ENCODE measurements around the gene PLA2G2F.

Gene PLA2G2F

GRCh38 chr1:20102875-20103274 is 36.2 kb upstream of the PLA2G2F start:
- TF ChIP-seq CTCF (IDR thresholded peaks at IDR 0.05) = no peak
- Histone ChIP-seq H3K36me3 (no peaks in the 10 kb centered on the region), H3K4me1 (ENCODE audit: control insufficient read depth in 1 of 2, insufficient read depth in 1 of 2, low read depth in 1 of 2, low read length in 1 of 2) (no peaks in the 10 kb centered on the region), H3K4me3 (ENCODE audit: low read depth in 1 of 2, low read length in 1 of 2) (no peak overlapping the region), H3K9me3 (no peaks in the 10 kb centered on the region), H3K27ac (no peak overlapping the region), H3K27me3 (peaks cover 17% of the 10 kb centered on the region)

GRCh38 chr1:20105856-20106255 is 33.3 kb upstream of the PLA2G2F start:
- H3K27me3 ChIP-seq = peaks cover 18% of the 10 kb centered on the region
- H3K9me3 ChIP-seq = no peaks in the 10 kb centered on the region
- no peak overlapping the region for H3K4me3 ChIP-seq (ENCODE audit: low read depth in 1 of 2, low read length in 1 of 2)
- H3K36me3 ChIP-seq = no peaks in the 10 kb centered on the region
- H3K27ac ChIP-seq = no peak overlapping the region
- TF ChIP-seq CTCF (IDR thresholded peaks at IDR 0.05) = no peak
- H3K4me1 ChIP-seq (ENCODE audit: control insufficient read depth in 1 of 2, insufficient read depth in 1 of 2, low read depth in 1 of 2, low read length in 1 of 2) = no peaks in the 10 kb centered on the region

- H3K36me3 ChIP-seq = no peaks in the 10 kb centered on the region
- H3K9me3 ChIP-seq = no peaks in the 10 kb centered on the region
- H3K27me3 ChIP-seq = peaks cover 15% of the 10 kb centered on the region
- TF ChIP-seq CTCF (IDR thresholded peaks at IDR 0.05) = no peak
- H3K4me3 ChIP-seq (ENCODE audit: low read depth in 1 of 2, low read length in 1 of 2) = no peak overlapping the region
- no peak overlapping the region for H3K27ac ChIP-seq
- H3K4me1 ChIP-seq (ENCODE audit: control insufficient read depth in 1 of 2, insufficient read depth in 1 of 2, low read depth in 1 of 2, low read length in 1 of 2) = no peaks in the 10 kb centered on the region
Observed at GRCh38 chr1:20107351-20107750, 31.8 kb upstream of the PLA2G2F start.

- Histone ChIP-seq H3K36me3 (no peaks in the 10 kb centered on the region), H3K9me3 (no peaks in the 10 kb centered on the region), H3K4me3 (ENCODE audit: low read depth in 1 of 2, low read length in 1 of 2) (no peak overlapping the region), H3K27ac (no peak overlapping the region), H3K4me1 (ENCODE audit: control insufficient read depth in 1 of 2, insufficient read depth in 1 of 2, low read depth in 1 of 2, low read length in 1 of 2) (no peaks in the 10 kb centered on the region), H3K27me3 (peaks cover 15% of the 10 kb centered on the region)
- no peak for TF ChIP-seq CTCF (IDR thresholded peaks at IDR 0.05)
Observed at GRCh38 chr1:20107796-20108195, 31.3 kb upstream of the PLA2G2F start.

- Histone ChIP-seq H3K9me3 (no peaks in the 10 kb centered on the region), H3K27ac (no peak overlapping the region), H3K36me3 (no peaks in the 10 kb centered on the region), H3K4me1 (ENCODE audit: control insufficient read depth in 1 of 2, insufficient read depth in 1 of 2, low read depth in 1 of 2, low read length in 1 of 2) (no peaks in the 10 kb centered on the region), H3K27me3 (peaks cover 15% of the 10 kb centered on the region), H3K4me3 (ENCODE audit: low read depth in 1 of 2, low read length in 1 of 2) (no peak overlapping the region)
- TF ChIP-seq CTCF (IDR thresholded peaks at IDR 0.05) = no peak
Observed at GRCh38 chr1:20108366-20109123, 30.6 kb upstream of the PLA2G2F start.

All from neutrophil (primary cell).